OCI-LY7 (cell line): ENCODE results near the gene ZDHHC14.

Source experiments
- CTCF ChIP-seq: fragments of 200-600 bp; sonication (generic); conservative IDR thresholded peaks from 2 replicates; pipeline ENCODE4 v1.5.1; 2014; ENCODE audit warnings: mild to moderate bottlenecking, antibody characterized with exemption, low read length, moderate library complexity, mixed read lengths
- EZH2phosphoT487 ChIP-seq: fragments of 200-600 bp; sonication (generic); IDR thresholded peaks from 2 replicates; pipeline ENCODE4 v1.6.1; 2018; ENCODE audit warnings: low read depth, borderline replicate concordance, mild to moderate bottlenecking, mixed run types, antibody characterized with exemption, low read length, moderate library complexity, mixed read lengths

GRCh38 chr6:157615951-157616350 lies 235.0 kb downstream of the ZDHHC14 start:
- TF ChIP-seq CTCF (no peak), EZH2phosphoT487 (no peak)
